ENCODE data around the gene PEX11A.

DNA sequence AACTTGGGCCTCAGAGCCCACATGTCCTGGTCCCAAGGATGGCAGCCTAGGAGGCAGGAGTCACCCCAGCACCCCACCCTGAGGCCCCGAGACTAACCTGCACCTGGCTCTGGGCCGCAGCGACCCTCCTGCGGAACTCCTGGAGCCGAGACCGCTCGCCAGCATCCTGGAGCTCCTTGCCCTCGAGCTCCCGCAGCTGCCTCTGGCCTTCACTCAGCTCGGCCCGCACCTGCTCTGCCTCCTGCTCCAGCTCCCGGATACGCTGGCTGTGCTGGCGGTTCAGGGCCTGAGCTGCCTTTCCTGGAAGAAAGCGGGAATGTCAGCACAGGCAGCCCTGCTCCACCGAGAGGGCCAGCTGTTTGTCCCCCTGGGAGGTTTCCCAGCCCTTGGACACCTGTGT lies 48.4 kb downstream of the PEX11A start:
- TF ChIP-seq, protein P1, sequence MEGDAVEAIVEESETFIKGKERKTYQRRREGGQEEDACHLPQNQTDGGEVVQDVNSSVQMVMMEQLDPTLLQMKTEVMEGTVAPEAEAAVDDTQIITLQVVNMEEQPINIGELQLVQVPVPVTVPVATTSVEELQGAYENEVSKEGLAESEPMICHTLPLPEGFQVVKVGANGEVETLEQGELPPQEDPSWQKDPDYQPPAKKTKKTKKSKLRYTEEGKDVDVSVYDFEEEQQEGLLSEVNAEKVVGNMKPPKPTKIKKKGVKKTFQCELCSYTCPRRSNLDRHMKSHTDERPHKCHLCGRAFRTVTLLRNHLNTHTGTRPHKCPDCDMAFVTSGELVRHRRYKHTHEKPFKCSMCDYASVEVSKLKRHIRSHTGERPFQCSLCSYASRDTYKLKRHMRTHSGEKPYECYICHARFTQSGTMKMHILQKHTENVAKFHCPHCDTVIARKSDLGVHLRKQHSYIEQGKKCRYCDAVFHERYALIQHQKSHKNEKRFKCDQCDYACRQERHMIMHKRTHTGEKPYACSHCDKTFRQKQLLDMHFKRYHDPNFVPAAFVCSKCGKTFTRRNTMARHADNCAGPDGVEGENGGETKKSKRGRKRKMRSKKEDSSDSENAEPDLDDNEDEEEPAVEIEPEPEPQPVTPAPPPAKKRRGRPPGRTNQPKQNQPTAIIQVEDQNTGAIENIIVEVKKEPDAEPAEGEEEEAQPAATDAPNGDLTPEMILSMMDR (IDR thresholded peaks at IDR 0.05; ENCODE audit: low read depth, low read length, poor library complexity, severe bottlenecking): no peak
- no peak for TF ChIP-seq EZH2phosphoT487 (IDR thresholded peaks at IDR 0.05; ENCODE audit: borderline replicate concordance, low read length)
